Measurements from ENCODE around the gene PLXNA4. TPM values are rescaled to one million over a fixed set of nuclear protein-coding genes. Genes with fewer than 3 reads are reported as not detected.

The PLXNA4 gene
- total and polyA plus RNA-seq, 2 donors from 2014 or later: 0.17 to 3.5 TPM

DNA sequence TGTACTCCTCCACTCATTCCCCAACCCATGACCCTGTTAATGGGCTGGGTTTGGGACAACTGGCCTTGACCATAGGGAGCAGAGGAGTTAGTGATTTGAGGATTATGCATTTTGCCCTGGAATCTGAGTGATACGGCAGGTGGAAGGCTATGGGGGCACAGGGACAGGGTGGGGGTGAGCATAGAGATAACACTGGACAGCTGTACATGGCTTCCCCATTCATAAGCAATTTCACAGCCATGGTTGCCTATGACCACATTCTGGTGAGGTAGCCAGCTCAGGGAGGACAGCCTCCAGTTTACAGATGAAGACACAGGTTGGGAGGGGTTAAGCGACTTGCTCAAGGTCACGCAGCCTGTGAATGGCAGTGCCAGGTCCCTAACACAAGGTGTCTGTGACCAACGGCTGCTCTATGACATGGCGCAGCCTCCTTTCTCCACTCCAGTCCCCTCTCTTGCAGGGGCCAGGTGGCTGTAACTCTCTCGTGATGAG is 319.5 kb downstream of the PLXNA4 start:
- H3K27me3 ChIP-seq (ENCODE audit: control insufficient read depth, insufficient read depth, low read length): no peaks in the 10 kb centered on the region
- no peak for DNase-seq
- H3K36me3 ChIP-seq (ENCODE audit: control insufficient read depth in 2 of 3, insufficient read depth in 3 of 3, low read length in 3 of 3): no peaks in the 10 kb centered on the region
- H3K9me3 ChIP-seq (ENCODE audit: control insufficient read depth in 2 of 3, insufficient read depth in 1 of 3, low read length in 3 of 3): no peaks in the 10 kb centered on the region
- no peak overlapping the region for H3K9ac ChIP-seq (ENCODE audit: low read length in 3 of 3)
- intact Hi-C loops (cut with DNase I): no loop called here
- TF ChIP-seq, protein P1, sequence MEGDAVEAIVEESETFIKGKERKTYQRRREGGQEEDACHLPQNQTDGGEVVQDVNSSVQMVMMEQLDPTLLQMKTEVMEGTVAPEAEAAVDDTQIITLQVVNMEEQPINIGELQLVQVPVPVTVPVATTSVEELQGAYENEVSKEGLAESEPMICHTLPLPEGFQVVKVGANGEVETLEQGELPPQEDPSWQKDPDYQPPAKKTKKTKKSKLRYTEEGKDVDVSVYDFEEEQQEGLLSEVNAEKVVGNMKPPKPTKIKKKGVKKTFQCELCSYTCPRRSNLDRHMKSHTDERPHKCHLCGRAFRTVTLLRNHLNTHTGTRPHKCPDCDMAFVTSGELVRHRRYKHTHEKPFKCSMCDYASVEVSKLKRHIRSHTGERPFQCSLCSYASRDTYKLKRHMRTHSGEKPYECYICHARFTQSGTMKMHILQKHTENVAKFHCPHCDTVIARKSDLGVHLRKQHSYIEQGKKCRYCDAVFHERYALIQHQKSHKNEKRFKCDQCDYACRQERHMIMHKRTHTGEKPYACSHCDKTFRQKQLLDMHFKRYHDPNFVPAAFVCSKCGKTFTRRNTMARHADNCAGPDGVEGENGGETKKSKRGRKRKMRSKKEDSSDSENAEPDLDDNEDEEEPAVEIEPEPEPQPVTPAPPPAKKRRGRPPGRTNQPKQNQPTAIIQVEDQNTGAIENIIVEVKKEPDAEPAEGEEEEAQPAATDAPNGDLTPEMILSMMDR (IDR thresholded peaks at IDR 0.05; ENCODE audit: borderline replicate concordance, extremely low read depth, insufficient read depth): no peak
- peaks cover 0 to 2% (median 0%) of the 10 kb centered on the region in 3 donors for H3K4me1 ChIP-seq (ENCODE audit: control insufficient read depth in 2 of 3, insufficient read depth in 2 of 3, low read depth in 1 of 3, low read length in 3 of 3)
- no peak overlapping the region for H3K27ac ChIP-seq (ENCODE audit: low read depth in 2 of 2, low read length in 2 of 2)
- no peak overlapping the region for H3K4me3 ChIP-seq (ENCODE audit: low read length in 3 of 3)
- no peak for FAIRE-seq

DNA sequence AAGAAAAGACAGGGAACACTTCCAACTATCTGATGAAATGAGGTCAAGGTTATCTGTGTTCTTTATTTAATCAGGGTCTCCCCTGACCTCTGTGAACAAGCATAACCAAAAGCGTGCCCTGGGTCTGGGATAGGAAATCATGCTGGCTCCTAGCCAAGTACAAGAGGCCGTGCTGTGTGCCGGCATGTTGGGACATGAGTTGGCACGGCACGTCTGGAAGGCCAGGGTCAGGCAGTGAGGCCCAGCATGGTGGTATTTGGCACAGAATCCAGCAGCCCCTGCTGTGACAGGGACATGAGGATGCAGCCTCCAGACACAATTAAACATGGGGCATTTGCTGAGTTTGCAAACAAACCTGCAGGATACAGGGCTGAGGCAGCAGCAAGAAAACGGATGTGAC is 320.4 kb downstream of the PLXNA4 start:
- H3K4me1 ChIP-seq (ENCODE audit: control insufficient read depth in 2 of 3, insufficient read depth in 2 of 3, low read depth in 1 of 3, low read length in 3 of 3): peaks cover 0 to 2% (median 0%) of the 10 kb centered on the region in 3 donors
- H3K36me3 ChIP-seq (ENCODE audit: control insufficient read depth in 2 of 3, insufficient read depth in 3 of 3, low read length in 3 of 3): no peaks in the 10 kb centered on the region
- TF ChIP-seq, protein P1 (IDR thresholded peaks at IDR 0.05; ENCODE audit: borderline replicate concordance, extremely low read depth, insufficient read depth): no peak
- FAIRE-seq (no peak), DNase-seq (no peak)
- no peak overlapping the region for H3K9ac ChIP-seq (ENCODE audit: low read length in 3 of 3)
- no peaks in the 10 kb centered on the region for H3K9me3 ChIP-seq (ENCODE audit: control insufficient read depth in 2 of 3, insufficient read depth in 1 of 3, low read length in 3 of 3)
- no peak overlapping the region for H3K27ac ChIP-seq (ENCODE audit: low read depth in 2 of 2, low read length in 2 of 2)
- no peaks in the 10 kb centered on the region for H3K27me3 ChIP-seq (ENCODE audit: control insufficient read depth, insufficient read depth, low read length)
- no peak overlapping the region for H3K4me3 ChIP-seq (ENCODE audit: low read length in 3 of 3)
- intact Hi-C loops (cut with DNase I): no loop called here

DNA sequence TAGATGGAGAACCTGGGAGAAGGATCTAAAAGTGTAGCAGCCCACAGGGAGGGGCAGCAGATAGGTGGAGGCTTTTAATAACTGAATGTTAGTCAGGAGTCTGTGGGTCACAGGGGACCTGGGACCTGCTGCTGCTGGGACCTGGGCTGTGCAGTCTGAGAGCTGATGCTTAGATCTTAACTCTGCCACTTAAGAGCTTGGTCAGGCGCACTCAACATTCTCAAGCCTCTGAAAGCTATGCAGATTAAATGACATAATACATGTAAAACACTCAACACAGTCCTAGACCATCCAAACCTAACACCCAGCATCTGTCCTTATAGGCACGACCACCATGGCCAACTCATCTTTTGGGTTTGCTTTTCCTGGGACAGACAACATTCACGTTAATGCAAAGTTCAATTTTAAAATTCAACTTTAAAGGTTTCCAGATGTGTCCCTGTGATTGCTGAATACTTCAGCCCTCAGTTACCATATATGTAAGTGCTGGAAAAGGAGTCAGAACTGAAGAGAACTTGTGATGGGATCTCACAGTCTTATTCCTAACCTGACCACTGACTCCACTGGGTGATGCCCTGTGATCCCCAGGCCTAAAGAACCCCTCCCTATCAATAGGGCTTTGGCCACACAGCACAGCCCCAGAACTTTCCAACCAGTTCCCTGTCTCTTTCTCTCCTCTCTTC is 321.0 kb downstream of the PLXNA4 start:
- no peak for FAIRE-seq
- Histone ChIP-seq H3K27ac (ENCODE audit: low read depth in 2 of 2, low read length in 2 of 2) (no peak overlapping the region), H3K4me3 (ENCODE audit: low read length in 3 of 3) (no peak overlapping the region), H3K4me1 (ENCODE audit: control insufficient read depth in 2 of 3, insufficient read depth in 2 of 3, low read depth in 1 of 3, low read length in 3 of 3) (peaks cover 0 to 7% (median 0%) of the 10 kb centered on the region in 3 donors), H3K9me3 (ENCODE audit: control insufficient read depth in 2 of 3, insufficient read depth in 1 of 3, low read length in 3 of 3) (no peaks in the 10 kb centered on the region), H3K36me3 (ENCODE audit: control insufficient read depth in 2 of 3, insufficient read depth in 3 of 3, low read length in 3 of 3) (no peaks in the 10 kb centered on the region), H3K9ac (ENCODE audit: low read length in 3 of 3) (no peak overlapping the region), H3K27me3 (ENCODE audit: control insufficient read depth, insufficient read depth, low read length) (no peaks in the 10 kb centered on the region)
- intact Hi-C loops (cut with DNase I): no loop called here
- DNase-seq: no peak
- TF ChIP-seq, protein P1 (IDR thresholded peaks at IDR 0.05; ENCODE audit: borderline replicate concordance, extremely low read depth, insufficient read depth): no peak
